WERI-Rb-1 (cell line): Measurements from ENCODE around the gene RPTOR.

ENCODE experiments used
- DNase-seq: peaks from one replicate; pipeline ENCODE4 v3.0.0-alpha.2; 2020
- H3K27ac ChIP-seq: fragments of 250-450 bp; sonication (Bioruptor Pico); 2 replicates; pipeline ENCODE4 v1.5.1; 2020; ENCODE audit warnings: mild to moderate bottlenecking, moderate library complexity
- H3K27me3 ChIP-seq: fragments of 250-450 bp; sonication (Bioruptor Pico); 2 replicates; pipeline ENCODE4 v1.5.1; 2021; ENCODE audit warnings: mild to moderate bottlenecking, low read depth, moderate library complexity; ENCODE audit not compliant: insufficient read depth, severe bottlenecking
- H3K36me3 ChIP-seq: fragments of 250-450 bp; sonication (Bioruptor Pico); 2 replicates; pipeline ENCODE4 v1.5.1; 2020; ENCODE audit warnings: mild to moderate bottlenecking, moderate library complexity
- H3K4me3 ChIP-seq: 2 replicates; pipeline ENCODE4 v1.5.1; 2011; ENCODE audit warnings: low read depth, mild to moderate bottlenecking, control low read depth, low read length
- H3K9me3 ChIP-seq: fragments of 250-450 bp; sonication (Bioruptor Pico); 2 replicates; pipeline ENCODE4 v1.5.1; 2021; ENCODE audit warnings: mild to moderate bottlenecking, moderate library complexity; ENCODE audit not compliant: severe bottlenecking
- TF ChIP-seq, protein P1 (sequence below): IDR thresholded peaks from 2 replicates; pipeline ENCODE4 v1.5.1; 2011; ENCODE audit warnings: low read depth, mild to moderate bottlenecking, control low read depth, inconsistent platforms, low read length

Gene RPTOR

GRCh38 chr17:80816241-80817103, 271.8 kb downstream of the RPTOR start:
- peaks cover 5% of the 10 kb centered on the region for H3K36me3 ChIP-seq

GRCh38 chr17:80817321-80817845, 272.7 kb downstream of the RPTOR start:
- Histone ChIP-seq H3K27ac (no peak overlapping the region), H3K27me3 (no peaks in the 10 kb centered on the region), H3K9me3 (no peaks in the 10 kb centered on the region), H3K4me3 (no peak overlapping the region), H3K36me3 (peaks cover 12% of the 10 kb centered on the region)
- no peak for DNase-seq
- TF ChIP-seq, protein P1, sequence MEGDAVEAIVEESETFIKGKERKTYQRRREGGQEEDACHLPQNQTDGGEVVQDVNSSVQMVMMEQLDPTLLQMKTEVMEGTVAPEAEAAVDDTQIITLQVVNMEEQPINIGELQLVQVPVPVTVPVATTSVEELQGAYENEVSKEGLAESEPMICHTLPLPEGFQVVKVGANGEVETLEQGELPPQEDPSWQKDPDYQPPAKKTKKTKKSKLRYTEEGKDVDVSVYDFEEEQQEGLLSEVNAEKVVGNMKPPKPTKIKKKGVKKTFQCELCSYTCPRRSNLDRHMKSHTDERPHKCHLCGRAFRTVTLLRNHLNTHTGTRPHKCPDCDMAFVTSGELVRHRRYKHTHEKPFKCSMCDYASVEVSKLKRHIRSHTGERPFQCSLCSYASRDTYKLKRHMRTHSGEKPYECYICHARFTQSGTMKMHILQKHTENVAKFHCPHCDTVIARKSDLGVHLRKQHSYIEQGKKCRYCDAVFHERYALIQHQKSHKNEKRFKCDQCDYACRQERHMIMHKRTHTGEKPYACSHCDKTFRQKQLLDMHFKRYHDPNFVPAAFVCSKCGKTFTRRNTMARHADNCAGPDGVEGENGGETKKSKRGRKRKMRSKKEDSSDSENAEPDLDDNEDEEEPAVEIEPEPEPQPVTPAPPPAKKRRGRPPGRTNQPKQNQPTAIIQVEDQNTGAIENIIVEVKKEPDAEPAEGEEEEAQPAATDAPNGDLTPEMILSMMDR, result no peak

More at GRCh38 chr17:80816241-80817103, 271.8 kb downstream of the RPTOR start:
- DNase-seq, result no peak
- TF ChIP-seq, protein P1, result no peak
- H3K4me3 ChIP-seq, result no peak overlapping the region
- no peaks in the 10 kb centered on the region for H3K27me3 ChIP-seq
- no peaks in the 10 kb centered on the region for H3K9me3 ChIP-seq
- H3K27ac ChIP-seq, result no peak overlapping the region

GRCh38 chr17:80817861-80818260, 273.2 kb downstream of the RPTOR start:
- Histone ChIP-seq H3K4me3 (no peak overlapping the region), H3K36me3 (peaks cover 12% of the 10 kb centered on the region)
- no peak for DNase-seq

DNA sequence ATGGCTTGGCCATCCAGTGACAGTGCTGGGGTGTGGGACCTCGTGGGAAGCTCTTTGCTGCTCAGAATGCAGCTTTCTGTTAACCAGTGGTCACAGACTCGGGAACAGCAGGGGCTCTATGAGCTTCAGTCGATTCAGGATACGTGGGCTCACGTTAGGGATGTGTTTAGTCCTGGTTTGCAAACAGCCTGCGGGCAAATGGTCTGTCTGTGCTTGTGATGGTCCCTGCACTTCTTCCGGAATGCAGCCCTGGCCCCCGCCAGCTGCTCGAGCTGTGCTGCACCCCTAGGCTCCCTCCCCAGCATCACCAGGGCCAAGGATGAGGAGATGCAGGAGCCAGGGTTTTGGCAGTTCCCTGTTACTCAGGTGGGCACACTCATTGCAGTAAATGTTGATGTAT, 274.2 kb downstream of the RPTOR start:
- no peak overlapping the region for H3K27ac ChIP-seq
- TF ChIP-seq, protein P1, result no peak
- no peaks in the 10 kb centered on the region for H3K9me3 ChIP-seq
- no peak overlapping the region for H3K4me3 ChIP-seq
- H3K27me3 ChIP-seq, result no peaks in the 10 kb centered on the region
- DNase-seq, result no peak
- peaks cover 21% of the 10 kb centered on the region for H3K36me3 ChIP-seq

More at GRCh38 chr17:80817861-80818260, 273.2 kb downstream of the RPTOR start:
- H3K27me3 ChIP-seq, result no peaks in the 10 kb centered on the region
- H3K9me3 ChIP-seq, result no peaks in the 10 kb centered on the region
- TF ChIP-seq, protein P1, result no peak
- H3K27ac ChIP-seq, result no peak overlapping the region

DNA sequence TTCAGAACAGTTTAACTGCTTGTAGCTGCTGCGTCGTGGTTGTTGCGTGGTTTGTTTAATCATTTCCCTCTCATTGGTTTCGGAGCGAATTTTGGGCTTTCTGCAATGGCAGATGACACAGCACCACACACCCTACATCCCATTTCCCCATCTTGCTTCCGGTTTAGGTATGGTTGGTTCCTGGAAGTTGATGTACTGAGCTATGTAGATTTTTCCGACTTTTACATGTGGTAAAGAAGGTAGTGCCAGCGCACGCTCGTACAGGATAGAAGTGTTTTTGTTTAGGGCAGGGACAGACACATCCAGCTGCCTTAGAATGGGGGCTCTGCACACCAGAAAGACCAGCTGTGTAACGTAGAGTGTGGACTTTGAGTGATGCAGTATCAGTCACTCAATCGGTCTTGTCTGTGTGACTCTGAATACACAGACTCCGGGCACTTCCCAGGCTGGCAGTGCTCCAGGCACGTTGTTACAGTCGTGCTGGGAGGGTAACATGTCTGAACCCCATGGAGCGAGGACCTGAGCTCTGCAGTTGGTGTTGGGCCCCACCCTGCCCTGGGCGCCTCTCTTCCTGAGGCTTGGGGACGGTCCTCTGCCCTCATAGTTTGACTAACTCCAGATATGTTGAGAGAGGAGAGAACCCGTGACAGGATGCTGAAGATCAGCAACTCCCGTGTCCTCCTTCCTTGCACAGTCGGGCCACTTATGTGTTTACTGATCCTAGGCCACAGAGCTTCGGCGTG, 275.0 kb downstream of the RPTOR start:
- TF ChIP-seq, protein P1, result no peak
- no peaks in the 10 kb centered on the region for H3K9me3 ChIP-seq
- no peaks in the 10 kb centered on the region for H3K27me3 ChIP-seq
- DNase-seq, result no peak
- no peak overlapping the region for H3K4me3 ChIP-seq
- H3K36me3 ChIP-seq, result peaks cover 29% of the 10 kb centered on the region
- no peak overlapping the region for H3K27ac ChIP-seq
